Measurements from ENCODE around the gene GALNT2. TPM values are rescaled to one million over a fixed set of nuclear protein-coding genes. Genes with fewer than 3 reads are reported as not detected.

GALNT2 gene
- total RNA-seq, 2 donors from 2014 or later: 56.8 to 63.2 TPM

GRCh38 chr1:230286166-230286889 lies 219.3 kb downstream of the GALNT2 start:
- DNase-seq (peak in 1 of 2 donors; percentile 18), ATAC-seq (no peak)
- intact Hi-C loops (cut with DNase I, micrococcal nuclease): no loop called here

GRCh38 chr1:230286890-230287269 lies 219.8 kb downstream of the GALNT2 start:
- no peak for DNase-seq
- no peak for ATAC-seq
- intact Hi-C loops (cut with DNase I, micrococcal nuclease): no loop called here

- no peak for ATAC-seq
- intact Hi-C loops (cut with DNase I, micrococcal nuclease): no loop called here
- peak in 1 of 2 donors; percentile 4 for DNase-seq
Observed at GRCh38 chr1:230287674-230288315, 220.8 kb downstream of the GALNT2 start.

- ATAC-seq: no peak
- DNase-seq: peak in 1 of 2 donors; percentile 2
- intact Hi-C loops (cut with DNase I, micrococcal nuclease): no loop called here
Observed at GRCh38 chr1:230288641-230289349, 221.8 kb downstream of the GALNT2 start.

- intact Hi-C loops (cut with DNase I, micrococcal nuclease): no loop called here
- DNase-seq (no peak), ATAC-seq (no peak)
Observed at GRCh38 chr1:230289350-230289644, 222.3 kb downstream of the GALNT2 start.

GRCh38 chr1:230291731-230292620 lies 224.9 kb downstream of the GALNT2 start:
- no peak for ATAC-seq
- DNase-seq: peak in 1 of 2 donors; percentile 18
- intact Hi-C loops (cut with DNase I, micrococcal nuclease): no loop called here

- intact Hi-C loops (cut with DNase I, micrococcal nuclease): no loop called here
- DNase-seq (peak in 1 of 2 donors; percentile 2), ATAC-seq (no peak)
Observed at GRCh38 chr1:230292689-230293389, 225.8 kb downstream of the GALNT2 start.

- ATAC-seq (no peak), DNase-seq (no peak)
- intact Hi-C loops (cut with DNase I, micrococcal nuclease): no loop called here
Observed at GRCh38 chr1:230293390-230293700, 226.3 kb downstream of the GALNT2 start.

GRCh38 chr1:230295367-230295766 lies 228.3 kb downstream of the GALNT2 start:
- DNase-seq (no peak), ATAC-seq (no peak)
- intact Hi-C loops (cut with DNase I, micrococcal nuclease): no loop called here

GRCh38 chr1:230299191-230300006 lies 232.4 kb downstream of the GALNT2 start:
- DNase-seq (peak in 1 of 2 donors; percentile 45), ATAC-seq (peak; percentile 98)
- intact Hi-C loops (cut with DNase I, micrococcal nuclease): no loop called here

- no peak for DNase-seq
- intact Hi-C loops (cut with DNase I, micrococcal nuclease): no loop called here
- ATAC-seq: no peak
Observed at GRCh38 chr1:230300322-230301301, 233.6 kb downstream of the GALNT2 start.

GRCh38 chr1:230301322-230301721 lies 234.3 kb downstream of the GALNT2 start:
- DNase-seq: no peak
- intact Hi-C loops (cut with DNase I, micrococcal nuclease): no loop called here
- ATAC-seq: no peak

- no peak for DNase-seq
- ATAC-seq: no peak
- intact Hi-C loops (cut with DNase I, micrococcal nuclease): no loop called here
Observed at GRCh38 chr1:230301822-230302221, 234.8 kb downstream of the GALNT2 start.

- intact Hi-C loops (cut with DNase I, micrococcal nuclease): no loop called here
- ATAC-seq (no peak), DNase-seq (no peak)
Observed at GRCh38 chr1:230303069-230303468, 236.0 kb downstream of the GALNT2 start.

- intact Hi-C loops (cut with DNase I, micrococcal nuclease): no loop called here
- ATAC-seq (no peak), DNase-seq (no peak)
Observed at GRCh38 chr1:230303822-230304221, 236.8 kb downstream of the GALNT2 start.

- no peak for DNase-seq
- intact Hi-C loops (cut with DNase I, micrococcal nuclease): no loop called here
- ATAC-seq: no peak
Observed at GRCh38 chr1:230306169-230306568, 239.1 kb downstream of the GALNT2 start.

- intact Hi-C loops (cut with DNase I, micrococcal nuclease): no loop called here
- DNase-seq: no peak
- ATAC-seq: no peak
Observed at GRCh38 chr1:230307213-230307612, 240.2 kb downstream of the GALNT2 start.

Measured in left colon (tissue), 2 donors.